ENCODE data around the gene CIRBP. TPM values are rescaled to one million over a fixed set of nuclear protein-coding genes. Genes with fewer than 3 reads are reported as not detected.

The CIRBP gene
- total RNA-seq, 1 experiment from 2014 or later, result 136 TPM

DNA sequence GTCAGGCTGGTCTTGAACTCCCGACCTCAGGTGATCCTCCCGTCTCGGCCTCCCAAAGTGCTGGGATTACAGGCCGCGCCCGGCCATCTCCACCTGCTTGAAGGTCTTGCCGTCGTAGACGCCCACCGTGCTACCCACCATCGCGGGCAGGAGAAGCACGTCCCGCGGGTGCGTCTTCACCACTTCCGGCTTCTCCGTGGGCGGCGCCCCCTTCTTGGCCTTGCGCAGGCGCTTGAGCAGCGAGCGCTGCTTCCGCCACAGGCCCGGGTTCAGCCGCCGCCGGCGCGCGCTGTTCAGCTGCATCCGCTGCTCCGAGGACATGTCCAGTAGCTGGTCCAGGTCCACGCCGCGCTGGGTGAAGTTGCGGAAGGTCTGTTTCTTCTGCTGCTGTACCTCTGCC is 38.2 kb downstream of the CIRBP start:
- H3K4me1 ChIP-seq (ENCODE audit: insufficient read depth, low read length), result no peaks in the 10 kb centered on the region; the same call in 1 of the 2 replicates
- no peak overlapping the region for H3K4me2 ChIP-seq (ENCODE audit: low read length)
- no peaks in the 10 kb centered on the region for H3K9me2 ChIP-seq (replicated peaks; ENCODE audit: low read length)
- intact Hi-C loops (cut with micrococcal nuclease), result no loop called here
- H3F3A ChIP-seq (ENCODE audit: low read length, unreplicated experiment), result no peaks in the 10 kb centered on the region
- H4K20me1 ChIP-seq (ENCODE audit: low read length), result no peaks in the 10 kb centered on the region
- no TSS peak for BruUV-seq (replicated peaks)
- no peak overlapping the region for H3K9ac ChIP-seq (ENCODE audit: low read length)
- no peak overlapping the region for H3K27ac ChIP-seq (ENCODE audit: low read length)
- ATAC-seq, result no peak
- TF ChIP-seq EZH2phosphoT487 (IDR thresholded peaks at IDR 0.05; ENCODE audit: borderline replicate concordance, low read length), result no peak
- no peak overlapping the region for H2AFZ ChIP-seq (ENCODE audit: low read length)
- POLR2A ChIA-PET (ENCODE audit: unreplicated experiment), result no interaction called here
- CTCF ChIA-PET, result no interaction called here
- H3K4me3 ChIP-seq (ENCODE audit: low read length), result no peak overlapping the region
- H3K79me2 ChIP-seq (ENCODE audit: low read length), result no peaks in the 10 kb centered on the region
- no peaks in the 10 kb centered on the region for H3K9me3 ChIP-seq (ENCODE audit: low read length)
- H3K27me3 ChIP-seq (ENCODE audit: low read length), result no peaks in the 10 kb centered on the region
- H3K36me3 ChIP-seq (ENCODE audit: low read depth, low read length), result no peaks in the 10 kb centered on the region
- no peak for DNase-seq

DNA sequence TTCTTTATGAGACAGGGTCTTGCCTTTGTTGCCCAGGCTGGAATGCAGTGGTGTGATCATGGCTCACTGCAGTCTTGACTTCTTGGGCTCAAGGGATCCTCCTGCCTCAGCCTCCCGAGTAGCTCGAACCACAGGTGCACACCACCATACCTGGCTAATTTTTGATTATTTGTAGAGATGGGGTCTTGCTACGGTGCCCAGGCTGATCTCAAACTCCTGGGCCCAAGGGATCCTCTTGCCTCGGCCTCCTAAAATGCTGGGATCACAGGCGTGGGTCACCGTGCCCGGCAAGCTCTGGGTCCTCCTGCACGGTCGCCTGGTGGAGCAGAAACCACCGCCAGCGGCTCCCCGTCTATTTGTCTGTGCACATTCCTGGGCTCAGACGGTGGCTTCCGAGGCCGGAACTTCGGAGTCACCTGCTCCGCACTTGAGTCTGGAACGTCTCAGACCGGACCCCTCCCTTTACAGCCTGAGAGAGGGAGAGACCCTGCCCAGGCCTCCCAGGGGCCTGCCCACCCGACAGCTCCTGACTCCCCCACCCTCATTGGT is 38.7 kb downstream of the CIRBP start:
- BruUV-seq (replicated peaks), result no TSS peak
- Histone ChIP-seq H4K20me1 (ENCODE audit: low read length) (no peaks in the 10 kb centered on the region), H2AFZ (ENCODE audit: low read length) (no peak overlapping the region), H3K9me2 (replicated peaks; ENCODE audit: low read length) (no peaks in the 10 kb centered on the region), H3K9ac (ENCODE audit: low read length) (no peak overlapping the region), H3K4me1 (ENCODE audit: insufficient read depth, low read length) (no peaks in the 10 kb centered on the region; the same call in 1 of the 2 replicates), H3F3A (ENCODE audit: low read length, unreplicated experiment) (no peaks in the 10 kb centered on the region), H3K79me2 (ENCODE audit: low read length) (no peaks in the 10 kb centered on the region), H3K9me3 (ENCODE audit: low read length) (no peaks in the 10 kb centered on the region), H3K27ac (ENCODE audit: low read length) (no peak overlapping the region), H3K4me3 (ENCODE audit: low read length) (no peak overlapping the region), H3K27me3 (ENCODE audit: low read length) (no peaks in the 10 kb centered on the region), H3K4me2 (ENCODE audit: low read length) (no peak overlapping the region), H3K36me3 (ENCODE audit: low read depth, low read length) (no peaks in the 10 kb centered on the region)
- intact Hi-C loops (cut with micrococcal nuclease), result no loop called here
- no peak for TF ChIP-seq EZH2phosphoT487 (IDR thresholded peaks at IDR 0.05; ENCODE audit: borderline replicate concordance, low read length)
- TF ChIP-seq, protein P1, sequence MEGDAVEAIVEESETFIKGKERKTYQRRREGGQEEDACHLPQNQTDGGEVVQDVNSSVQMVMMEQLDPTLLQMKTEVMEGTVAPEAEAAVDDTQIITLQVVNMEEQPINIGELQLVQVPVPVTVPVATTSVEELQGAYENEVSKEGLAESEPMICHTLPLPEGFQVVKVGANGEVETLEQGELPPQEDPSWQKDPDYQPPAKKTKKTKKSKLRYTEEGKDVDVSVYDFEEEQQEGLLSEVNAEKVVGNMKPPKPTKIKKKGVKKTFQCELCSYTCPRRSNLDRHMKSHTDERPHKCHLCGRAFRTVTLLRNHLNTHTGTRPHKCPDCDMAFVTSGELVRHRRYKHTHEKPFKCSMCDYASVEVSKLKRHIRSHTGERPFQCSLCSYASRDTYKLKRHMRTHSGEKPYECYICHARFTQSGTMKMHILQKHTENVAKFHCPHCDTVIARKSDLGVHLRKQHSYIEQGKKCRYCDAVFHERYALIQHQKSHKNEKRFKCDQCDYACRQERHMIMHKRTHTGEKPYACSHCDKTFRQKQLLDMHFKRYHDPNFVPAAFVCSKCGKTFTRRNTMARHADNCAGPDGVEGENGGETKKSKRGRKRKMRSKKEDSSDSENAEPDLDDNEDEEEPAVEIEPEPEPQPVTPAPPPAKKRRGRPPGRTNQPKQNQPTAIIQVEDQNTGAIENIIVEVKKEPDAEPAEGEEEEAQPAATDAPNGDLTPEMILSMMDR (conservative IDR thresholded peaks at IDR 0.05; ENCODE audit: low read depth, low read length), result no peak
- no peak for TF ChIP-seq EZH2 (IDR thresholded peaks at IDR 0.05; ENCODE audit: low read length, unreplicated experiment)
- ChIA-PET POLR2A (ENCODE audit: unreplicated experiment) (no interaction called here), CTCF (no interaction called here)
- no peak for DNase-seq
- no peak for ATAC-seq

DNA sequence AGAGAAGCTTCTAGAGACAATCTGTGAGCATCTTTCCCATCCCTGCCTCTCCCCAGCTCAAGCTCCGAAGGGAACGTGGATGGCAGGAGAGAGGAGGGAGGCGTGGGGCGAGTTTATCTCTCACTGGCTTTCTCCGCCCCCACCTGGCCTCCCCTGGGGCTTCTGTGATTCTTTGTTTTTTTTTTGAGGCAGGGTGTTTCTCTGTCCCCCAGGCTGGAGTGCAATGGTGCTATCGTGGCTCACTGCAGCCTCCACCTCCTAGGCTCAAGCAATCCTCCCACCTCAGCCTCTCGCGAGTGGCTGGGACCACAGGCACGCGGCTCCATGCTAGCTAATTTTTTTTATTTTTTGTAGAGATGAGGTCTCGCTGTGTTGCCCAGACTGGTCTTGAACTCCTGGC is 39.6 kb downstream of the CIRBP start:
- no peak overlapping the region for H3K4me3 ChIP-seq (ENCODE audit: low read length)
- intact Hi-C loops (cut with micrococcal nuclease), result no loop called here
- no peak overlapping the region for H3K27ac ChIP-seq (ENCODE audit: low read length)
- H3K4me2 ChIP-seq (ENCODE audit: low read length), result no peak overlapping the region
- H3K36me3 ChIP-seq (ENCODE audit: low read depth, low read length), result no peaks in the 10 kb centered on the region
- no peaks in the 10 kb centered on the region for H3K9me2 ChIP-seq (replicated peaks; ENCODE audit: low read length)
- TF ChIP-seq EZH2phosphoT487 (IDR thresholded peaks at IDR 0.05; ENCODE audit: borderline replicate concordance, low read length), result no peak
- H3F3A ChIP-seq (ENCODE audit: low read length, unreplicated experiment), result no peaks in the 10 kb centered on the region
- DNase-seq (no peak), ATAC-seq (no peak)
- no peak overlapping the region for H2AFZ ChIP-seq (ENCODE audit: low read length)
- H3K79me2 ChIP-seq (ENCODE audit: low read length), result no peaks in the 10 kb centered on the region
- no peaks in the 10 kb centered on the region for H3K9me3 ChIP-seq (ENCODE audit: low read length)
- BruUV-seq (replicated peaks), result no TSS peak
- H3K4me1 ChIP-seq (ENCODE audit: insufficient read depth, low read length), result peaks cover 7% of the 10 kb centered on the region
- no peaks in the 10 kb centered on the region for H4K20me1 ChIP-seq (ENCODE audit: low read length)
- CTCF ChIA-PET, result no interaction called here
- no peak overlapping the region for H3K9ac ChIP-seq (ENCODE audit: low read length)
- POLR2A ChIA-PET (ENCODE audit: unreplicated experiment), result no interaction called here
- H3K27me3 ChIP-seq (ENCODE audit: low read length), result no peaks in the 10 kb centered on the region
